Inflammatory macrophage (primary cell): ENCODE results near the gene SIGLECL1.

Experiments used
- DNase-seq, 2 donors: peaks; one replicate each; pipeline ENCODE4 v3.0.0-alpha.2; 2020 to 2022

Gene SIGLECL1

GRCh38 chr19:51253088-51253806, 2.4 kb downstream of the SIGLECL1 start:
- DNase-seq = peak; percentile 15 to 61

DNA sequence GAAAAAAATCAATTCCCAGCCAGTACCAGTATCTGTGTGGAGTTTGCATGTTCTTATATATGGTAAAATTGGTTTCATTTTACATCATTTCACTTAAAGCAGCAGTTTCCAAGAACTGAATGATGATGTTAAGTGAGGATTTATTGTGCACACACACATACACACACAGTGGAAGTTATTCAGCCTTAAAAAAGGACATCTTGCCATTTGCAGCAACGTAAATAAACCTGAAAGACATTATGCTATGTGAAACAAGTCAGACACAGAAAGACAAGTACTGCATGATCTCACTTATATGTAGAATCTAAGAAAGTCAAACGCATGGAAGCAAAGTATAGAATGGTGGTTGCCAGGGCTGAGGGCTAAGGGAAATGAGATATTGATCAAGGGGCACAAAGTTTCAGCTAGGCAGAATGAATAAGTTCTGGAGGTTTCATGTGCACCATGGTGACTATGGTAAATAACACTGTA, 5.3 kb downstream of the SIGLECL1 start:
- DNase-seq = no peak

DNA sequence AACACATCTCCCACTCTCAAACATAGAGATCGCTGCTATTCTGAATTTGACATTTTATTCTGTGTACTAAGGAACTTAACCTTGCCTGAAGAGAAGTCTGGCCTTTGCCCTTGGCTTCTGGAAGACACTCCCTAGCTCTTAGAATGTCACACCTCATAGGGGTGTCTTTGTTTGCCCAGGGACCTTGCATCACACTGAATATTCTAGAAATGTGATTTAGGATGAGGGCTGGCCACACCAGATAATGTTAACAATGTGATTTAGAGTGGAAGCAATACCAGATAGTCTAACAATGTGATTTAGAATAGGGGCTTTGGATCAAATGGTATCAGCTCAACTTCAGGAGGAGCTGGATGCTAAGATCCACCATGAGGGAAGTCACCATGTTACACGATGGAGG, 6.6 kb downstream of the SIGLECL1 start:
- DNase-seq = no peak

DNA sequence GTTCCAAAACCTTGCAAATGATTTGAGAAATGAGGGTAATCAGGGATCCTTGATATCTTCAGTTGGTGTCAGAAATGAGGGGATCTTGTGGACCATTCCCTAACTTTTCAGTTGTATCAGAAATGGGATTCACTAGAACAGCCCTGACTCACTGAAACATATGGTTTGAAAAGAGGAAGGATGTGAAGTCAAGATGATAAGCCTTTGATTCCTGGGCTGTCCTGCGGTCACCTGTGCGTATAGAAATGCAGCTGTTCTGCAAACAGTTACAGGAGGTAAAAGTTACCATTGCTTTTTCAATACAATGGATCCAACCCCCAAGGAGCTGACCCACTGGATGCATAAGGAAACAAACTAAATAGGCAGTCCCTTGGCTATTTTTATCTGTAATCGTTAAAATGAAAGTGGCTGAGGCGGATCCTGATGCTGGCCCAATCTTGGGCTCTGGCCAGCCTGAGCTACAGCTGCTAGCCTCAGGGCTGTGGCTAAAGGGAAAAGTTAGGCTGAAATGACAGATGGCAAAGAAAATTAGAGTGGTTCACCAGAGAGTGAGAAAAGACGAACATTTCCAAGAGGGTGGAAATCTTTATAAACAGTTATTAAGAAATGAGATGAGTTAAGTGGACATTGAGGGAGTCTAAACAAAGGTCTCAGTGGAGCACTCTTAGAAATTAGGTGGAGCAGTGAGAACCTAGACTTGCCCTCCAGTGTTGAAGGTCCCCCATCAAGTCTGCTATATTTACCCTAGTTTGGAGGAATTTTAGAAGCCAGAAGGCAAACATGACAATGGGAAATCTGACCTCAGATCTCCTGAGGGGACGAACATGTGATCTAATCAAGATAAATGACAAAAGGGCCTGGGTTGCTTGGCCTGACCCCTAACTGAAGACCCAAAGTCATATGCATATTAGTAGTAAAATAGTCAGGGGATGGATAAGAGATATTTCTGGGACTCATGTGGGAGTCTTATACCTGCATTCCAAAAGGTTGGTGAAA, 7.6 kb downstream of the SIGLECL1 start:
- DNase-seq = no peak

GRCh38 chr19:51259348-51260245, 8.7 kb downstream of the SIGLECL1 start:
- peak; percentile 71 to 80 for DNase-seq

- no peak for DNase-seq
Observed at GRCh38 chr19:51263808-51264207, 12.9 kb downstream of the SIGLECL1 start.

- DNase-seq = no peak
Observed at GRCh38 chr19:51271067-51271466, 20.2 kb downstream of the SIGLECL1 start.

GRCh38 chr19:51272183-51272810, 21.4 kb downstream of the SIGLECL1 start:
- DNase-seq = peak; percentile 54 to 55

DNA sequence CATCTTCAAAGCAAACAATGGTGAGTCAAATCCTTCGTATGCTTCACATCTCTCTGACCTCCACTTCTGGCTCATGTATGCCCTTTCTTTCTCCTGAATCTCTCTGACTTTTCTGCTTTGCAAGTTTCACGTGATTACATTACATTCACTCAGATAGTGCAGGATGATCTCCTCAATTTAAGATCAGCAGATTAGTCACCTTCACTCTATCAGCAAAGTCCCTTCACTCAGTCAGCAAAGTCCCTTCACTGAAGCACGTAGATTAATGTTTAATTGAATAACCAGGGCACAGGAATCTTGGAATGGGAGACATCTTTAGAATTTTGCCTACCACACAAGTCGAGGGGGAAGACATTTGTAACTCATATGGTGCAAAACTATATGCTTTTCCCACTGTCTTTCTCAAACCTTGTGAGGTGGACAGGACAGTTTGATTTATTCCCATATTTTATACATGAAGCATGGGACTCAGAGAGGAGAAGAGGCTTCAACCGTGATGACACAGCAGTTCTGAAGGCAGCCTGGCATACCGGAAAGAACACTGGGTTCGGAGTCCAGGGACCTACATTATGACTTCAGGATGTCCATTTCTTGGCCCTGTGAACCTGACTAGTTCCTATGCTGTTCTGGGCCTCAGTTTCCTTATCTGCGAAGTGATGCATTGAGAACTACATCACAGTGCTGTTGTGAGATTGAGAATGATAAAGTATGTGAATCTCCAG, 23.3 kb downstream of the SIGLECL1 start:
- DNase-seq = no peak

DNA sequence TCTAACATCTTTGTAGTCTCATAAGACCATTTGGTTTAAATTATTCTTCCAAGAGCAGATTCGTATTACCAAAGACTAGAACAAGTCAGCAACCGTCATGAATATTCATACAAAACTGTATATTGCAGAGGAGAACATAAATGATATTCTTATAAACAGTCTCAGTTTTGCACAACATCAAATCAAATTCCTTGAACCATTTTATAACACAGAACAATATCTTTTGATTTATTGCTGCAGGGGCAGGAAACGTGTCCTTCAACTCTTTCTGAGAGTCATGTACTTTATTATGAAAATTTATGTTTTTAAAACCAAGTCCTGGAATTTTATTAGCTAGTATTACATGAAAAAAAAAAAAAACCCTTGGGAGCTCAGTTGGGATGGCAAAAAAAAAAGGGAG, 26.2 kb downstream of the SIGLECL1 start:
- DNase-seq = no peak

DNA sequence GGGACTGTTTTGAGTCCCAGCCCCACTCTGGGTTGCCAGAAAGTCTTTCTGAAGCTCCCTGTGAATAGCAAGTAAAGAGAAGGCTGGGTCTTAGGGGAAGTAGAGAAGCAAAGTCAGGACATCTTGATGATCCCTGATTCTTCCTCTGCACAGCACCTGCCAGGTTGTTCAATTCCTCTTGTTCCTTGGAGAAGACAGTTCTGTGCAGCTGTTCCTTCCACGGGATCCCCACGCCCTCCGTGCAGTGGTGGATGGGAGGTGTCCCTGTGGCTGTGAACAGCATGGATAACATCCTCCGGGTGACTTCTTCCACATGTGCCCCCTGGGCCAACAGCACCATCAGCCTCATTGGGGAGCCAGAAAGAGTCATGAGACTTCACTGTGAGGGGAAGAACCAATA, 31.5 kb downstream of the SIGLECL1 start:
- no peak for DNase-seq

- DNase-seq = no peak
Observed at GRCh38 chr19:51285682-51286081, 34.8 kb downstream of the SIGLECL1 start.

GRCh38 chr19:51289635-51290034, 38.8 kb downstream of the SIGLECL1 start:
- DNase-seq = no peak

GRCh38 chr19:51292971-51293370, 42.1 kb downstream of the SIGLECL1 start:
- no peak for DNase-seq

DNA sequence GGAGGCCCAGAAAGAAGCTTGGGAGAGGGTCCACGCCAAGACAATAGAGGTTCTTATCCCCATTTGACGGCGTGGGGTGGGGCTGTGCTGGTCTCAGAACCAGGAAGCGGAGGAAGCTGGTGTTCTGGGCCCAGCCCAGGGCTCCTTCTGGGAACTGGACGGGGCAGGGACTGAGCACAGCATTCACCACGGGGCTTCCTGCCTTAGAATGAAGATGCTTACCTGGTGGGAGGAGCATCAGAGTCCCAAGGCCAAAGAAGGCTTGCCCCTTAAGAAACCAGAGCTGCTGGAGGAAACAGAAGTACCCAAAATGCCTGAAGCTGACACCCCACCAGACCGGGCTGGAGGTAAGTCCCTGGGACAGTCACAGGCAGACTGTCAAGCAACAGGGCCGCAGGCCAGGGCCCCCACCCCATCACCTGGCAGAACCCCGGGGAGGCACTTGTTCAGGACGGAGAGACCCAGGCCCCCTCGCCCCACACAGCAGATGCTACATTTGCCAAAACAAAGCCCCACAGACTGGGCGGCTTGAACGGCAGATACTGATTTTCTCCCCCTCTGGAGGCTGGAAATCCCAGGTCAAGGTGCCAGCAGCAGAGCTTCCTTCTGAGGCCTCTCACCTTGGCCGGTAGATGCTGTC, 42.8 kb downstream of the SIGLECL1 start:
- DNase-seq = no peak

DNA sequence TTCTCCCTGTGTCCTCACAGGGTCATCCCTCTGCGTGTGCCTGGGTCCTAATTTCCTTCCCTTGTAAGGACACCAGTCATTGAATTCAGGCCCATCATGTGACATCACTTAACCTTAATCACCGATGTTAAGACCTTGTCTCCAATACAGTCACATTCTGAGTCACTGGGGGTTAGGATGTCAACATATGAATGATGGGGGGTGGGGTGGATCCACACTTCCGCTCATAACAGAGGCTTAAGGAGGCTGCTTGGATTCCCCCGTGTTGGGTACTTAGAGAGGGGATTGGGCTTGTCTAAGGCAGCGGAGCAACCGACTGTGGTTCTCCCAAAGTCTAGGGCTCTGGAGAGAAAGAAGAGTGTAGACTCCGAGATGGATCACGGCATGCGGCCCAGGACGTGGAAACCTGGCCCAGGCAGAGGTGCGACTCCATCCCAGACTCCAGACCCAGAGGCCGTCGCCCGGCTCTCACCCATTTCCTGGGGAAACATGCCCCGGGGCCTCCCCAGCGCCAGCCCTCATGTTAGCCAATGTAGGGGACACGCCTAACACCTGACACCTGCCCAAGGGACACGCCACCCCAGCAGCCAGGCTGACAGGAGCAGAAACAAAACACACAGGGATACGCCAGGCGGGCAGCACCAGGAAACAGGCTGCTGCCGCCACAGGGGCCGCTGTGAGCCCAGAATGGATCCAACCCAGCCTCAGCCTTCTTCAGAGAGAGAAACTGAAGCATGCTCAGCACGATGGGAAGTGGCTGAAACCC, 43.5 kb downstream of the SIGLECL1 start:
- DNase-seq = no peak

GRCh38 chr19:51294977-51295375, 44.1 kb downstream of the SIGLECL1 start:
- DNase-seq = no peak

DNA sequence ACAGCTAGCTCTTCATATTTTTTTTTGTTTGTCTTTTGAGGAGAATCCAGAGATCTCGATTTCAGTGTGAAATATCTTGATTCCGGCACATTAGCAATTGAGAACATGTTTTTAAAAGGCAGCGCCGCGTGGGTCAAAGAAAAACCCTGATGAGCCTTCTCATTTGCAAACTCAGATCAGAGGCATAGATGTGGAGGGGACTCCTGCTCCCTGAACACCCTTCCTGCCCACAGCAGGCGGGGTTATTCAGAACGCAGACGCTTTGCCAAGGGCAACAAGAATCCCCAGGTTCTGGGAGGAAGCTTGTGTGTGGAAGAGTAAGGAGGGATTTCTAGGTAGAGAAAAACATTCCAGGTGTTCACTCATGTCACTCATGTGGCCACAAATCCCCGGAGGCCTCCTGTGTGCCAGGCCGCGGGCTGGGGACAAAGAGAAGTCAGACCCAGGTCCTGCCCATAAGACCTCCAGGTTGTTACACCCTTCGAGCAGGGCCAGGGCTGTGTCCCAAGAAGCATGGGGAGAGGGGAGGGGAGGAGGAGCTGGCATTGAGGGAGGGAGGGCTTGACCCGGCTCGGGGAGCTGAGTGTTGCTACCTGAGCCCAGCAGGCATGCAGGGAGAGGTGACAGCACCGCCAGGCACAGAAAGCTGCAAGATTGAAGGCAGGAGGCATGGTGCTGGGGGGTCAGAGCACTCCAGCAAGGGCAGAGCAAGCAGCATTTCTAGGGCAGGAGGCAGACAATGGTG, 44.7 kb downstream of the SIGLECL1 start:
- DNase-seq = no peak
